Naive thymus-derived CD8-positive, alpha-beta T cell (primary cell): ENCODE data around the gene SLC16A12. TPM values are rescaled to one million over a fixed set of nuclear protein-coding genes. Genes with fewer than 3 reads are reported as not detected.

ENCODE experiments used
- ATAC-seq, 2 donors: fragments of 150-1000 bp; cut with Tn5 transposase in 1 of 2; sonication (Bioruptor Pico), chemical (Tn5 transposase) in 1 of 2; 1 replicate in 1 of 2; 2 replicates in 1 of 2; pipeline ENCODE4 v1.10.0; 2021; ENCODE audit warnings: mild to moderate bottlenecking in 2 of 2, moderate library complexity in 2 of 2
- POLR2A ChIA-PET: fragments of 350-600 bp; sonication (Branson Sonifier 250); formaldehyde crosslinking; loops from one replicate; lab custom pipeline; 2021; ENCODE audit warnings: antibody characterized with exemption; lab: Charles Lee
- DNase-seq, 10 donors: peaks; one replicate each; pipeline versions ENCODE4 v3.0.0 to v3.0.0-alpha.2; 2020 to 2022
- H3K27ac Mint-ChIP-seq, 10 donors: one replicate each; pipeline ENCODE4 v1.8.0; 2020 to 2022; ENCODE audit warnings: mild to moderate bottlenecking in 10 of 10, mixed read lengths in 10 of 10, moderate library complexity in 4 of 10, inconsistent platforms in 1 of 10
- H3K27me3 Mint-ChIP-seq, 5 donors: one replicate each; pipeline ENCODE4 v1.8.0; 2021 to 2022; ENCODE audit warnings: mixed read lengths in 5 of 5
- H3K36me3 Mint-ChIP-seq, 3 donors: one replicate each; pipeline ENCODE4 v1.8.0; 2020 to 2022; ENCODE audit warnings: mixed read lengths in 3 of 3, mild to moderate bottlenecking in 2 of 3, inconsistent platforms in 1 of 3
- H3K4me1 Mint-ChIP-seq, 4 donors: one replicate each; pipeline ENCODE4 v1.8.0; 2021 to 2022; ENCODE audit warnings: mixed read lengths in 4 of 4
- H3K4me3 Mint-ChIP-seq, 10 donors: one replicate each; pipeline ENCODE4 v1.8.0; 2020 to 2022; ENCODE audit warnings: mild to moderate bottlenecking in 10 of 10, mixed read lengths in 10 of 10, moderate library complexity in 6 of 10, inconsistent platforms in 1 of 10
- H3K9me3 Mint-ChIP-seq, 9 donors: one replicate each; pipeline ENCODE4 v1.8.0; 2020 to 2022; ENCODE audit warnings: mixed read lengths in 9 of 9, mild to moderate bottlenecking in 3 of 9, inconsistent platforms in 1 of 9, moderate library complexity in 1 of 9
- polyA plus RNA-seq, 3 donors: library from polyadenylated mRNA; unstranded; fragments of 300-500 nt; fragmentation: Illumina TruSeq; gene quantifications; one replicate each; pipeline ENCODE4 v1.2.3, GENCODE V29; 2021
- total RNA-seq, 8 experiments: library from RNA in 2 of 8; stranded (reverse) in 2 of 8; gene quantifications; one replicate each; pipeline ENCODE4 v1.2.3 and lab custom pipeline; 2021 to 2026

The SLC16A12 gene
- total and polyA plus RNA-seq, 5 experiments from 2014 or later, result not detected

- Mint-ChIP-seq H3K4me3 (no peak overlapping the region), H3K9me3 (no peaks in the 10 kb centered on the region), H3K4me1 (no peaks in the 10 kb centered on the region), H3K27ac (no peak overlapping the region), H3K36me3 (no peaks in the 10 kb centered on the region), H3K27me3 (peaks cover 2 to 20% (median 5%) of the 10 kb centered on the region in 5 donors)
- ATAC-seq (no peak), DNase-seq (no peak)
- POLR2A ChIA-PET, result no interaction called here
Observed at GRCh38 chr10:89494575-89494974, 40.8 kb downstream of the SLC16A12 start.

GRCh38 chr10:89494068-89494467, 41.3 kb downstream of the SLC16A12 start:
- Mint-ChIP-seq H3K4me3 (no peak overlapping the region), H3K27me3 (peaks cover 2 to 20% (median 5%) of the 10 kb centered on the region in 5 donors), H3K4me1 (no peaks in the 10 kb centered on the region), H3K36me3 (no peaks in the 10 kb centered on the region), H3K27ac (no peak overlapping the region), H3K9me3 (no peaks in the 10 kb centered on the region)
- POLR2A ChIA-PET, result no interaction called here
- no peak for ATAC-seq
- DNase-seq, result no peak

GRCh38 chr10:89491932-89492331, 43.5 kb downstream of the SLC16A12 start:
- Mint-ChIP-seq H3K36me3 (no peaks in the 10 kb centered on the region), H3K4me1 (no peaks in the 10 kb centered on the region), H3K9me3 (no peaks in the 10 kb centered on the region), H3K4me3 (no peak overlapping the region), H3K27me3 (peaks cover 3 to 18% (median 5%) of the 10 kb centered on the region in 5 donors), H3K27ac (no peak overlapping the region)
- no peak for DNase-seq
- POLR2A ChIA-PET, result no interaction called here
- no peak for ATAC-seq

GRCh38 chr10:89490596-89491335, 44.6 kb downstream of the SLC16A12 start:
- POLR2A ChIA-PET, result interaction anchor here (0.6 kb wide), 1 partner anchor 71 kb away, joined by 4 read pairs; no protein-coding TSS in a partner anchor
- DNase-seq, result no peak
- Mint-ChIP-seq H3K27me3 (peaks cover 3 to 19% (median 5%) of the 10 kb centered on the region in 5 donors), H3K9me3 (no peaks in the 10 kb centered on the region), H3K36me3 (no peaks in the 10 kb centered on the region), H3K27ac (no peak overlapping the region), H3K4me3 (no peak overlapping the region), H3K4me1 (no peaks in the 10 kb centered on the region)
- no peak for ATAC-seq

GRCh38 chr10:89482256-89482655, 53.1 kb downstream of the SLC16A12 start:
- Mint-ChIP-seq H3K27ac (no peak overlapping the region), H3K4me3 (no peak overlapping the region), H3K27me3 (peaks cover 9 to 24% (median 15%) of the 10 kb centered on the region in 5 donors), H3K36me3 (peaks cover 0 to 2% (median 0%) of the 10 kb centered on the region in 3 donors), H3K9me3 (peaks cover 0 to 2% (median 0%) of the 10 kb centered on the region in 9 donors), H3K4me1 (peaks cover 0 to 9% (median under 1%) of the 10 kb centered on the region in 4 donors)
- no peak for DNase-seq
- ATAC-seq, result no peak
- POLR2A ChIA-PET, result no interaction called here

GRCh38 chr10:89481662-89482061, 53.7 kb downstream of the SLC16A12 start:
- Mint-ChIP-seq H3K4me1 (peaks cover 0 to 9% (median under 1%) of the 10 kb centered on the region in 4 donors), H3K27me3 (peaks cover 6 to 24% (median 15%) of the 10 kb centered on the region in 5 donors), H3K4me3 (no peak overlapping the region), H3K36me3 (peaks cover 0 to 2% (median 0%) of the 10 kb centered on the region in 3 donors), H3K9me3 (peaks cover 0 to 2% (median 0%) of the 10 kb centered on the region in 9 donors), H3K27ac (no peak overlapping the region)
- DNase-seq (no peak), ATAC-seq (no peak)
- POLR2A ChIA-PET, result no interaction called here

GRCh38 chr10:89479771-89480446, 55.5 kb downstream of the SLC16A12 start:
- H3K4me3 Mint-ChIP-seq, result no peak overlapping the region
- DNase-seq (no peak), ATAC-seq (no peak)
- H3K9me3 Mint-ChIP-seq, result peaks cover 0 to 2% (median 0%) of the 10 kb centered on the region in 9 donors
- POLR2A ChIA-PET, result no interaction called here
- peaks cover 0 to 9% (median under 1%) of the 10 kb centered on the region in 4 donors for H3K4me1 Mint-ChIP-seq
- peaks cover 0 to 2% (median 0%) of the 10 kb centered on the region in 3 donors for H3K36me3 Mint-ChIP-seq
- peaks cover 4 to 15% (median 10%) of the 10 kb centered on the region in 5 donors for H3K27me3 Mint-ChIP-seq
- no peak overlapping the region for H3K27ac Mint-ChIP-seq

- DNase-seq (no peak), ATAC-seq (no peak)
- H3K9me3 Mint-ChIP-seq, result peaks cover 0 to 2% (median 0%) of the 10 kb centered on the region in 9 donors
- H3K27ac Mint-ChIP-seq, result peak overlapping the region in 1 of 10 donors; percentile 63
- peaks cover 0 to 2% (median 0%) of the 10 kb centered on the region in 3 donors for H3K36me3 Mint-ChIP-seq
- POLR2A ChIA-PET, result no interaction called here
- H3K4me3 Mint-ChIP-seq, result no peak overlapping the region
- peaks cover 0 to 9% (median under 1%) of the 10 kb centered on the region in 4 donors for H3K4me1 Mint-ChIP-seq
- H3K27me3 Mint-ChIP-seq, result peaks cover 4 to 15% (median 13%) of the 10 kb centered on the region in 5 donors
Observed at GRCh38 chr10:89478739-89479654, 56.4 kb downstream of the SLC16A12 start.

- H3K36me3 Mint-ChIP-seq, result peaks cover 0 to 2% (median 0%) of the 10 kb centered on the region in 3 donors
- no peak overlapping the region for H3K4me3 Mint-ChIP-seq
- peaks cover 0 to 2% (median 0%) of the 10 kb centered on the region in 9 donors for H3K9me3 Mint-ChIP-seq
- POLR2A ChIA-PET, result no interaction called here
- DNase-seq (no peak), ATAC-seq (no peak)
- peaks cover 0 to 9% (median under 1%) of the 10 kb centered on the region in 4 donors for H3K4me1 Mint-ChIP-seq
- H3K27ac Mint-ChIP-seq, result peak overlapping the region in 1 of 10 donors; percentile 63
- peaks cover 4 to 18% (median 13%) of the 10 kb centered on the region in 5 donors for H3K27me3 Mint-ChIP-seq
Observed at GRCh38 chr10:89478085-89478738, 57.2 kb downstream of the SLC16A12 start.

- no peak for ATAC-seq
- Mint-ChIP-seq H3K36me3 (no peaks in the 10 kb centered on the region), H3K27ac (no peak overlapping the region), H3K27me3 (peaks cover 1 to 18% (median 7%) of the 10 kb centered on the region in 5 donors), H3K4me3 (no peak overlapping the region), H3K9me3 (no peaks in the 10 kb centered on the region), H3K4me1 (peaks cover 0 to 9% (median under 1%) of the 10 kb centered on the region in 4 donors)
- DNase-seq, result no peak
- POLR2A ChIA-PET, result no interaction called here
Observed at GRCh38 chr10:89476150-89476549, 59.2 kb downstream of the SLC16A12 start.

- peaks cover 0 to 18% (median 3%) of the 10 kb centered on the region in 5 donors for H3K27me3 Mint-ChIP-seq
- no peak for ATAC-seq
Observed at GRCh38 chr10:89475591-89475998, 59.8 kb downstream of the SLC16A12 start.

GRCh38 chr10:89475125-89475524, 60.3 kb downstream of the SLC16A12 start:
- Mint-ChIP-seq H3K27ac (no peak overlapping the region), H3K4me3 (no peak overlapping the region), H3K4me1 (peaks cover 0 to 9% (median under 1%) of the 10 kb centered on the region in 4 donors), H3K9me3 (no peaks in the 10 kb centered on the region), H3K36me3 (no peaks in the 10 kb centered on the region), H3K27me3 (peaks cover 0 to 18% (median 3%) of the 10 kb centered on the region in 5 donors)
- no peak for ATAC-seq
- POLR2A ChIA-PET, result no interaction called here
- DNase-seq, result no peak

More at GRCh38 chr10:89475591-89475998, 59.8 kb downstream of the SLC16A12 start:
- Mint-ChIP-seq H3K4me1 (peaks cover 0 to 9% (median under 1%) of the 10 kb centered on the region in 4 donors), H3K27ac (no peak overlapping the region), H3K4me3 (no peak overlapping the region), H3K36me3 (no peaks in the 10 kb centered on the region), H3K9me3 (no peaks in the 10 kb centered on the region)
- DNase-seq, result no peak
- POLR2A ChIA-PET, result no interaction called here
